ENCODE results near the gene MKI67. TPM values are rescaled to one million over a fixed set of nuclear protein-coding genes. Genes with fewer than 3 reads are reported as not detected.

MKI67 gene
- total RNA-seq, 1 experiment from 2014 or later, result 81.4 TPM

- intact Hi-C loops (cut with micrococcal nuclease), result no loop called here
- Mint-ChIP-seq H3K27ac (ENCODE audit: low read depth, unreplicated experiment) (no peak overlapping the region), H3K4me3 (ENCODE audit: unreplicated experiment) (no peak overlapping the region), H3K27me3 (ENCODE audit: insufficient read depth, unreplicated experiment) (no peaks in the 10 kb centered on the region), H3K4me1 (ENCODE audit: insufficient read depth, unreplicated experiment) (no peaks in the 10 kb centered on the region), H3K9me3 (ENCODE audit: unreplicated experiment) (no peaks in the 10 kb centered on the region), H3K36me3 (ENCODE audit: insufficient read depth, unreplicated experiment) (peaks cover 8% of the 10 kb centered on the region)
- BruUV-seq (replicated peaks), result no TSS peak
- ChIA-PET POLR2A (interaction anchor here (0.7 to 1.6 kb wide), 6 partner anchors 22 to 63 kb away, joined by 3 to 4 read pairs (median 3); no protein-coding TSS in a partner anchor), CTCF (interaction anchor here (0.5 to 0.9 kb wide), 3 partner anchors 17 to 232 kb away, joined by 3 to 6 read pairs (median 4); no protein-coding TSS in a partner anchor)
- no peak for DNase-seq (ENCODE audit: unreplicated experiment)
- no peak for TF ChIP-seq CTCF (IDR thresholded peaks at IDR 0.05; ENCODE audit: unreplicated experiment)
Observed at GRCh38 chr10:128086003-128086863, 40.0 kb downstream of the MKI67 start.

- ChIA-PET POLR2A (interaction anchor here (0.7 to 1.1 kb wide), 2 partner anchors 20 to 38 kb away, joined by 3 to 4 read pairs; no protein-coding TSS in a partner anchor), CTCF (interaction anchor here (14.1 kb wide), 1 partner anchor 67 kb away, joined by 187 read pairs; no protein-coding TSS in a partner anchor)
- no TSS peak for BruUV-seq (replicated peaks)
- no peak for TF ChIP-seq CTCF (IDR thresholded peaks at IDR 0.05; ENCODE audit: unreplicated experiment)
- H3K36me3 Mint-ChIP-seq (ENCODE audit: insufficient read depth, unreplicated experiment), result peaks cover 17% of the 10 kb centered on the region
- H3K27ac Mint-ChIP-seq (ENCODE audit: low read depth, unreplicated experiment), result no peak overlapping the region
- H3K4me3 Mint-ChIP-seq (ENCODE audit: unreplicated experiment), result no peak overlapping the region
- intact Hi-C loops (cut with micrococcal nuclease), result no loop called here
- H3K27me3 Mint-ChIP-seq (ENCODE audit: insufficient read depth, unreplicated experiment), result no peaks in the 10 kb centered on the region
- H3K9me3 Mint-ChIP-seq (ENCODE audit: unreplicated experiment), result no peaks in the 10 kb centered on the region
- no peaks in the 10 kb centered on the region for H3K4me1 Mint-ChIP-seq (ENCODE audit: insufficient read depth, unreplicated experiment)
- no peak for DNase-seq (ENCODE audit: unreplicated experiment)
Observed at GRCh38 chr10:128084991-128085390, 41.2 kb downstream of the MKI67 start.

GRCh38 chr10:128084364-128084763 is 41.9 kb downstream of the MKI67 start:
- Mint-ChIP-seq H3K27me3 (ENCODE audit: insufficient read depth, unreplicated experiment) (no peaks in the 10 kb centered on the region), H3K4me3 (ENCODE audit: unreplicated experiment) (no peak overlapping the region), H3K4me1 (ENCODE audit: insufficient read depth, unreplicated experiment) (no peaks in the 10 kb centered on the region), H3K27ac (ENCODE audit: low read depth, unreplicated experiment) (no peak overlapping the region), H3K9me3 (ENCODE audit: unreplicated experiment) (no peaks in the 10 kb centered on the region), H3K36me3 (ENCODE audit: insufficient read depth, unreplicated experiment) (peaks cover 22% of the 10 kb centered on the region)
- ChIA-PET CTCF (interaction anchor here (0.6 to 14.1 kb wide), 6 partner anchors 11 to 67 kb away, joined by 3 to 187 read pairs (median 4); partner anchors contain the start of gene MKI67), POLR2A (interaction anchor here (0.7 to 1.1 kb wide), 3 partner anchors 19 to 161 kb away, joined by 3 to 4 read pairs (median 3); no protein-coding TSS in a partner anchor)
- no peak for DNase-seq (ENCODE audit: unreplicated experiment)
- intact Hi-C loops (cut with micrococcal nuclease), result no loop called here
- TF ChIP-seq CTCF (IDR thresholded peaks at IDR 0.05; ENCODE audit: unreplicated experiment), result no peak
- BruUV-seq (replicated peaks), result no TSS peak

- H3K27ac Mint-ChIP-seq (ENCODE audit: low read depth, unreplicated experiment), result no peak overlapping the region
- no peaks in the 10 kb centered on the region for H3K27me3 Mint-ChIP-seq (ENCODE audit: insufficient read depth, unreplicated experiment)
- no peaks in the 10 kb centered on the region for H3K9me3 Mint-ChIP-seq (ENCODE audit: unreplicated experiment)
- no peaks in the 10 kb centered on the region for H3K4me1 Mint-ChIP-seq (ENCODE audit: insufficient read depth, unreplicated experiment)
- TF ChIP-seq CTCF (IDR thresholded peaks at IDR 0.05; ENCODE audit: unreplicated experiment), result no peak
- intact Hi-C loops (cut with micrococcal nuclease), result no loop called here
- ChIA-PET CTCF (interaction anchor here (0.6 to 14.1 kb wide), 9 partner anchors 10 to 178 kb away, joined by 3 to 187 read pairs (median 3); no protein-coding TSS in a partner anchor), POLR2A (interaction anchor here (0.8 to 1.2 kb wide), 4 partner anchors 35 to 160 kb away, joined by 3 to 5 read pairs (median 3); no protein-coding TSS in a partner anchor)
- BruUV-seq (replicated peaks), result no TSS peak
- DNase-seq (ENCODE audit: unreplicated experiment), result no peak
- no peak overlapping the region for H3K4me3 Mint-ChIP-seq (ENCODE audit: unreplicated experiment)
- H3K36me3 Mint-ChIP-seq (ENCODE audit: insufficient read depth, unreplicated experiment), result peaks cover 32% of the 10 kb centered on the region
Observed at GRCh38 chr10:128083191-128083895, 42.9 kb downstream of the MKI67 start.
